ENCODE results near the gene SPNS1.
"Not testable (repeated sequence)": the region's sequence is repeated elsewhere in the genome, so short reads cannot be mapped to it uniquely, and the experiment has no call there.

The SPNS1 gene

GRCh38 chr16:28958216-28958615 lies 16.4 kb upstream of the SPNS1 start:
- DNase-seq = no peak

GRCh38 chr16:28958836-28959235 lies 15.7 kb upstream of the SPNS1 start:
- no peak for DNase-seq

- no peak for DNase-seq
These were observed 10.5 kb upstream of the SPNS1 start for GRCh38 chr16:28964072-28964471.

- DNase-seq = no peak
These were observed 10.1 kb upstream of the SPNS1 start for GRCh38 chr16:28964496-28964895.

GRCh38 chr16:28967156-28967555 lies 7.4 kb upstream of the SPNS1 start:
- DNase-seq = no peak

GRCh38 chr16:28969696-28970095 lies 4.9 kb upstream of the SPNS1 start:
- DNase-seq = not testable (repeated sequence)

GRCh38 chr16:28974007-28974436 lies 556 bp upstream of the SPNS1 start:
- no peak for DNase-seq

- no peak for DNase-seq
These were observed 601 bp downstream of the SPNS1 start for GRCh38 chr16:28975158-28975599.

- no peak for DNase-seq
These were observed 3.4 kb downstream of the SPNS1 start for GRCh38 chr16:28977703-28978662.

GRCh38 chr16:28980330-28980729 lies 5.8 kb downstream of the SPNS1 start:
- DNase-seq = not testable (repeated sequence)

GRCh38 chr16:28980929-28981328 lies 6.4 kb downstream of the SPNS1 start:
- no peak for DNase-seq

- no peak for DNase-seq
These were observed 6.9 kb downstream of the SPNS1 start for GRCh38 chr16:28981517-28981916.

GRCh38 chr16:28982418-28982817 lies 7.8 kb downstream of the SPNS1 start:
- no peak for DNase-seq

GRCh38 chr16:28982949-28983348 lies 8.4 kb downstream of the SPNS1 start:
- DNase-seq = no peak

- no peak for DNase-seq
These were observed 9.1 kb downstream of the SPNS1 start for GRCh38 chr16:28983644-28984043.

- no peak for DNase-seq
These were observed 9.5 kb downstream of the SPNS1 start for GRCh38 chr16:28984091-28984490.

GRCh38 chr16:28984619-28985135 lies 10.1 kb downstream of the SPNS1 start, which contains the start of gene LAT:
TSS of gene LAT (plus strand) at chr16:28985052. CDS start at chr16:28985418, 366 bp downstream.
- DNase-seq = peak; percentile 50

- no peak for DNase-seq
These were observed 10.8 kb downstream of the SPNS1 start for GRCh38 chr16:28985211-28986041.

GRCh38 chr16:28986046-28986445 lies 11.5 kb downstream of the SPNS1 start:
- no peak for DNase-seq

GRCh38 chr16:28986492-28986891 lies 11.9 kb downstream of the SPNS1 start:
- no peak for DNase-seq

GRCh38 chr16:28987170-28987853 lies 12.7 kb downstream of the SPNS1 start:
- no peak for DNase-seq

- DNase-seq = no peak
These were observed 14.8 kb downstream of the SPNS1 start for GRCh38 chr16:28989363-28989762.

Data from GF-D8 (cell line).